ENCODE measurements around the gene MBD3L1.

GRCh38 chr19:8831832-8832131 lies 395 bp upstream of the MBD3L1 start:
- TF ChIP-seq CTCF (conservative IDR thresholded peaks at IDR 0.05) (no peak), EZH2 (IDR thresholded peaks at IDR 0.05; ENCODE audit: low read depth) (no peak)

Measured in PC-9 (cell line).